GM18861 (cell line): ENCODE results near the gene NES.
A peak's percentile ranks its signal among the peaks of the same experiment; 100 is the strongest.

ENCODE experiments used
- ATAC-seq: cut with Tn5 transposase; IDR thresholded peaks from one replicate; pipeline ENCODE4 v1.9.1; 2021; ENCODE audit not compliant: unreplicated experiment

NES gene, protein sequence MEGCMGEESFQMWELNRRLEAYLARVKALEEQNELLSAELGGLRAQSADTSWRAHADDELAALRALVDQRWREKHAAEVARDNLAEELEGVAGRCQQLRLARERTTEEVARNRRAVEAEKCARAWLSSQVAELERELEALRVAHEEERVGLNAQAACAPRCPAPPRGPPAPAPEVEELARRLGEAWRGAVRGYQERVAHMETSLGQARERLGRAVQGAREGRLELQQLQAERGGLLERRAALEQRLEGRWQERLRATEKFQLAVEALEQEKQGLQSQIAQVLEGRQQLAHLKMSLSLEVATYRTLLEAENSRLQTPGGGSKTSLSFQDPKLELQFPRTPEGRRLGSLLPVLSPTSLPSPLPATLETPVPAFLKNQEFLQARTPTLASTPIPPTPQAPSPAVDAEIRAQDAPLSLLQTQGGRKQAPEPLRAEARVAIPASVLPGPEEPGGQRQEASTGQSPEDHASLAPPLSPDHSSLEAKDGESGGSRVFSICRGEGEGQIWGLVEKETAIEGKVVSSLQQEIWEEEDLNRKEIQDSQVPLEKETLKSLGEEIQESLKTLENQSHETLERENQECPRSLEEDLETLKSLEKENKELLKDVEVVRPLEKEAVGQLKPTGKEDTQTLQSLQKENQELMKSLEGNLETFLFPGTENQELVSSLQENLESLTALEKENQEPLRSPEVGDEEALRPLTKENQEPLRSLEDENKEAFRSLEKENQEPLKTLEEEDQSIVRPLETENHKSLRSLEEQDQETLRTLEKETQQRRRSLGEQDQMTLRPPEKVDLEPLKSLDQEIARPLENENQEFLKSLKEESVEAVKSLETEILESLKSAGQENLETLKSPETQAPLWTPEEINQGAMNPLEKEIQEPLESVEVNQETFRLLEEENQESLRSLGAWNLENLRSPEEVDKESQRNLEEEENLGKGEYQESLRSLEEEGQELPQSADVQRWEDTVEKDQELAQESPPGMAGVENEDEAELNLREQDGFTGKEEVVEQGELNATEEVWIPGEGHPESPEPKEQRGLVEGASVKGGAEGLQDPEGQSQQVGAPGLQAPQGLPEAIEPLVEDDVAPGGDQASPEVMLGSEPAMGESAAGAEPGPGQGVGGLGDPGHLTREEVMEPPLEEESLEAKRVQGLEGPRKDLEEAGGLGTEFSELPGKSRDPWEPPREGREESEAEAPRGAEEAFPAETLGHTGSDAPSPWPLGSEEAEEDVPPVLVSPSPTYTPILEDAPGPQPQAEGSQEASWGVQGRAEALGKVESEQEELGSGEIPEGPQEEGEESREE (N-terminal part only)

DNA sequence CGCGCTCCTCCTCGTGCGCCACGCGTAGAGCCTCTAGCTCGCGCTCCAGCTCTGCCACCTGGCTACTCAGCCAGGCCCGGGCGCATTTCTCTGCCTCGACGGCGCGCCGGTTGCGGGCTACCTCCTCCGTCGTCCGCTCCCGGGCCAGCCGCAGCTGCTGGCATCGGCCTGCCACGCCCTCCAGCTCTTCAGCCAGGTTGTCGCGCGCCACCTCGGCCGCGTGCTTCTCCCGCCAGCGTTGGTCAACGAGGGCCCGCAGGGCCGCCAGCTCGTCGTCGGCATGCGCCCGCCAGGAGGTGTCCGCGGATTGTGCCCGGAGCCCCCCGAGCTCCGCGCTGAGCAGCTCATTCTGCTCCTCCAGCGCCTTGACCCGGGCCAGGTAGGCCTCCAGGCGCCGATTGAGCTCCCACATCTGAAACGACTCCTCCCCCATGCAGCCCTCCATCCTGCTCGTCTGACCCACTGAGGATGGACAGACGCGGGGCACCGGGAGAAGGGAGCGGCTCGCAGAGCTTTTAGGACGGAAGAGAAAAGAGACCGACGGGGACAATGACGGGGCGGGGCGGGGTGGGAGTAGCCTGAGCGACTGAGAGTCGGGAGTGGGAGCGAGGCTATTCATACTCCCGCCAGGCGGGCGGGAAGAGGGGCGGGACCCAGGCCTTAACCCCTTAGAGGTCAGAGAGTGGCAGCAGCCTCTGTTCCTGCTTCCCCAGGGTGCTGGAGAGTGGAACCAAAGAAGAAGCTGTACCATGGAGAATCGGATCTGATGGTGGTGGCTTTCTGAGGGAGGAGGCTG, at the start of gene NES:
Gene NES (minus strand): TSS at position 588 of the 796 bp plus-strand sequence. CDS start 143 bp downstream, at position 445.
- no peak for ATAC-seq

DNA sequence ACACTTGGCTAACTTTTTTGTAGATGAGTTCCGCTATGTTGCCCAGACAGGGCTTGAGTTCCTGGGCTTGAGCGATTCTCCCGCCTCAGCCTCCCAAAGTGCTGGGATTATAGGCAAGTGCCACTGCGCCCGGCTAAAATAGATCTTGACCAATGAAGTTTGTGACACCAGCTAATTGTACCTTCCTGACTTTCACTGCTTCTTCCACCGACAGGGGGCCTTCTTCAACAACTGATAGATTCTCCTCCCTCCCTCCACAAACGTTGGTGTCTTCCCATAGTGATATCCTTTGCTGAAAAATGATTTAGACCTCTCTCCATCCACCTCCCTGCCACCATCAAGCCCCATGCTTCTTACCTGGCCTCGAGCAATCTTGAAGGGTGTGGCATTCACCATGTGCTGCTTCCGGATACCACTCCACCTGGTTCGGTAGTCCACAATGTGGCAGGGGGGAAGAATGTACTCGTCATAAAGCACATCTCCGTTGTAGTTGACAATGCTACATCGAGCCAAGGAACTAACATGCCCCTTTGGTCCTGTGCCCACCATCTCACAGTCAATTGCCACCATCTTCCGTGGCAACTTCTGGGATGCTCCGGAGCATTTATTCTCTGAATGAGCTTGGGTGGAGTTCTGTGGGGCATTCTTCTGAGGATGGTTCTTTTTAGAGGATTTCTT, 49.5 kb upstream of the NES start:
- no peak for ATAC-seq

DNA sequence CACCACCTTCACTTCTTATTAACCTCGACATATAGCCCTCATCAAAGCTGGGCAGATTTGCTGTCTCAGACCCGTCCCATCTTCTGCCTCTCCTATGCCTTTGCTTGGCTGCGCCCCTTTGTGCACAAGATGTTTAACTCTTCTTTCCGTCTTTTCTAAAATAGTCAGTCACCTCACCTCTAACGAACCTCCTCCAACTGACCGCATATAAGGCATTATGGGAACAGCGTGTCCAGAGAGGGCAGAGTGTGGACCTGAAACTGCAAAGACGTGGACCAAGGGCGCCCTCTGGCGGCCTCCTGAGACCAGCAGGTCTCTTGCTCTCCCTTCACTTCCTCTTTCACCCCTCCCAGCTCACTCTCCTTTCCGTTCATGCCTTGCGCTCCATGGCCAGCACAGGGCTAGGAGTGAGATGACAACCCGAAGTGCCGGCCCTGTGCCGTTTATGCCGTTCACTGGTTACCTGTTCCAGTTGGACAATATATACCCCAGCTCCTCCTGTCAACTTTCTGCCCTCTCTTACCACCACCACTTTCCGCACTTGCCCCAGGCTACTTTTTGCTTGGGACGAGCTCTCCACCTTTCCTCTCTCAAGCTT, 48.6 kb upstream of the NES start:
- peak; percentile 38 for ATAC-seq

DNA sequence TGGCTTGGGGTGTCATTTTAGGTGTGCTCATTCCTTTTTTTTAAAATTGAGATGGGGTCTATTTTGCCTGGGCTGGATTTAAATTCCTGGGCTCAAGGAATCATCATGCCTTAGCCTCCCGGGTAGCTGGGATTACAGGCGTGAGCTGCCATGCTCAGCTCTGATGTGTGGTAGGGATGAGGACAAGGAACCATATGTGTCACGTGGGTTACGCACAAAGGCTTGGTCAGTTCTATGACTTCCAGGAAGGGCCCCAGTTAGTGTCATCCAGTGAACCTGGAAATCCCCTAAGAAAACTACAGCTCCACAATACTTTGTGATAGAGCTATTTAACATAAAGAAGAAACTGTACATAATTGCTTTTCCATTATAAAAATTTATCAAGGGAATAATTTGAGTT, 44.3 kb upstream of the NES start:
- ATAC-seq = no peak

DNA sequence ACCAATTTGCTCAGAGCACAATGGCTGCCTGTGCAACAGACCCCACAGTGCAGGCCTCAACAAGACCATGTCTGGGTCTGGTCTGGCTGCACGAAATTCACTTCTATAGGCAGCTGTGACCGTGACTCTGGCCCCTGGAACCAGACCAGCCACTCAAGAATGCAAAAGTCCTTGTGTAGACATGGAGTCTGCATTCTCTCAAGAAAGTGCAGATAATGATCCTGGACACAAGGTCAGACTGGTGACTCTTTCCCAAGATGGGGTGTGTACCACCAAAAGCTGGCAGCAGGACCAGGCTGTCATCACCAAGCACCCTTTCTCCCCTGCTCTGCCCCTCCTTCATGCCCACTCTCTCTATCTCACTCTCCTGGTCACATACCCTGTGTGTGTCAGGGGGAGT, 43.9 kb upstream of the NES start:
- no peak for ATAC-seq

DNA sequence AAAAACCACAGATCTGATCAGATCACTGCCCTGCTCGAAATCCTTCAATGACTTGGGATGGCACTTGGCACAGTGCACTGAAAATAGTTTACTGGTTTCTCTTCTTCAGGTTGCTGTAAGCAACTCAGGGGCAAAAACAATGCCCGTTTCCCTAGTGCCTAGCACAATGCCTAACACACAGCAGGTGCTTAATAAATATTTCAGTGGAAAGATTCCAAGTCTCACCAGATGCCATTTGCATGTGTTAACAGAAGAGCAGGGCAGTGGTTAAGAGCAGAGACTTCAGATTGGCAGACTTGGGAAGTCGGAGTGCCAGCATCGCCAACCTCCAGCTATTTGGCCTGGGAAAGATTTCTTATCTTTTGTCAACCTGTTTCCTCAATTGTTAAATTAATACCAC, 40.1 kb upstream of the NES start:
- ATAC-seq = no peak

DNA sequence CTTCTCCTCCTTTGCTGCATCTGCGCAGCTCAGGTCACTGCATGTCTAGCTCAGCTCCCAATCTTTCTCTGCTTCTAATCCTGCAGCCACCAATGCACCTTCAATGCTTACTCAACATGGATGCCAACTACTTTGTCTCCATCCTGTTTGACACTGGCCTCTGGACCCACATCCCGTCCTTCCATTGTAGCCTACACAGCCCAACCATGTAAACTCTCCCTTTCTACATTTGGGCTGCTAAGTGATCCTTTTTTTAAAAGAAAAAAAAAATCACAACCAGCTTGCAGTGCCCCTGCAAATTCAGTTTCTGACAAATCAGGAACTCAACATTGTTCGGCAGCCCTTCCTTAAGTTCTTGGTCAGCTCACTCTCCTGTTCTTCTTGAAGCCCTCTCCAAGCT, 37.6 kb upstream of the NES start:
- ATAC-seq = no peak

DNA sequence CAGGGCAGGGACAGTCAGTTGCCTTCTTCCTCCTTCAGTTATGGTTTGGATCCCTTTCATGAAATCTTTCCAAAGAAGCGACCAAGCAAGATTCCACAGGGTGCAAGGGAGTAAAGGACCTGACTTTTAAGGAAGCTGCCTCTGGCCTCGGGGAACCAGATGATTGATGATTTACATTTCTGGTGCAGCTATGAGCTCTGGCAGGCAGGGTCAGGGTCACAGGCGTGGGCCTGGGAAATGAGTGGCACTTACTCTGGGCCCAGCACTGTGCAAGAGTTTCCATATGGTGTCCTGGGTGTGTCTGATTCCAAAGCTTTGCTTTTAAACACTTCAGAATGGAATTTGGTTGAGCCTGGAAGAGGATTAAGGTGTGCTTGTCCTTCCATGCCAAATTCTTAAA, 35.4 kb upstream of the NES start:
- no peak for ATAC-seq

DNA sequence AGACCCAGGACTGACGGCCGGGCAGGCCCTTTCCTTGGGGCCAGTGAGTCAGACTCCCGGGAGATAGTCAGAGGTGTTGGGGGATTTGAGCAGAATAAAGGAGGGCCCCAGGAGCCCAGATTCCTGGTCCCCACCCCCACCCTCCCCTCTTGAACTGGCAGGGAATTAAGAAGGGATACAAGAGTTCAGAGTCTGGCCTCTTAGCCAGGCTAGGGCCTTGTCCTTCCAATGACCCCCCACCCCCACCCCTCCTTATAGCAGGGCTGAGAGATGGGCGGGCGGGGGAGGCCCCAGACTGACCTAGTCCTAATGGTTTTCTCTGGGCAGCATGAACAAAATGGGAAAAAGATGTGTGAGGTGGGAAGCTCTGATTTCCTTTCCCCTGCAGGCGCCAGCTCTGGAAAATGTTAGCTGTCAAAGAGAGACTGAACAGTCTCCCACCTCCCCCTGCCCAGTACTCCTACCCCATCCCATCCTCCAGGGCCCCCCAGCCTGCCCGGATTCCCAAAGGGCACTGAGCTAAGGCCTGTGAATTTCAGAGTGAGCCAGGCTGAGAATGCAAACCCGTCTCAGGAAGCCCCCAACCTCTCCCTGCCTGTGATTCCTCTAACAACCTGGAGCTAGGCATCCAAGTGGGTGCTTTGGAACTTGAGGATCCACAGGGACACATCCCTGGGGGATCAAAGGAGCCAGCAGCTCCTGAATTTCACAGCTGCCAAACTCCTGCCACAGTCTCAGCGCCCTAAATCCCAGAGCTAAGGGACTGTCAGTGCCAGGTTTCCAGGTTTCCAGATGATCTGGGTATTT, 34.0 kb upstream of the NES start:
- ATAC-seq = no peak

DNA sequence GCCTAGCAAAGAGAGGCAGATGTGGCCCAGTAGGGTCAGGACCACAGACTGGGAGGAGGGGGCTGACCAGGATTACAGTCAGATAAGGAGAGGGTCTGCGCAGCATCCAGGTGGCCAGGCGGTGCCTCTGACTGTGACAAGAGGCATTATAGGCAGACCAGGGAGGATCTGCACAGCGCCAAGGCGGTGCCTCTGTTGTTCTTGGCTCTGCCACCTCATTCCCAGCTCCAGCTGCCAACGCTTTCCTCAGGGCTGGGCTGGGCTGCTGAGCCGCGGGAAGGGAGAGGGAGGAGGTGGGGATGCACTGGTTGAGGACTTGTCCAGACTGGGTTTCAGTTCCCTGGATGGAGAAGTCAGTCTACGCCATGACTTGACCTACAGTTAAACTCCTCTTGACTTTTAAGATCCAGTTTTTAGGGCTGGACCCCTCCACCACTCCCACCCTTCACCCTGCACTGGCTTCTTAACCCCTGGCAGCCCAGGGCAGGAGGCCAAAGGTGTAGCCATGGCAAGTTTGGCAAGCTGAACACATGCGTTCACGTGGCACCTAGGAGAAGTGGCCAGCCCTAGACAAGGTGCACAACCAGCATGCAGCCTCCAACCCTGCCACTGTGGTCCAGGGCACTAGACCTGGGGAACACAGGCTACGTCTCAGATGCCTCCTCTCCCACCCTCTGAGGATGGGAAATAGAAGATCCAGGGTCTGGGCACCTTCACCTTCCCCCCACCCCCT, 32.7 kb upstream of the NES start:
- ATAC-seq = no peak

DNA sequence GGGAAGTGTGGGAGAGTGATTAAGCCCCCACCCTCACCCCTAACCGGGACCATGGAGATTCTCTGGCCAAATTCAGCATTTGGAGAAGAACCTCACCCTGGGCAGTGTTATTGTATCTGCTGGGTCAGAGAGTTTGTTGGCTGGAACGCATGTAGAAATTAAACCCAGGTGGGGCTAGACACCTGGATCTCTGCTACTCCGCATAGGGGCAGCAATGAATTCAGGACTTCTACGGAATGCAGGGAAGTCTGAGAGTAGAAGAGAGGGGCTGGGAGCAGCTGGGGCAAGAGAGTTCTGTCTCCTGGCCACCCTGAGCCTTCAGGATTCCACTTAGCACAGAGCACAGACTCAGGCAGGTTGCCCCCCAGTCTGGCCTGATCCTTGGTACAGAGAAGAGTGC, 31.8 kb upstream of the NES start:
- no peak for ATAC-seq

DNA sequence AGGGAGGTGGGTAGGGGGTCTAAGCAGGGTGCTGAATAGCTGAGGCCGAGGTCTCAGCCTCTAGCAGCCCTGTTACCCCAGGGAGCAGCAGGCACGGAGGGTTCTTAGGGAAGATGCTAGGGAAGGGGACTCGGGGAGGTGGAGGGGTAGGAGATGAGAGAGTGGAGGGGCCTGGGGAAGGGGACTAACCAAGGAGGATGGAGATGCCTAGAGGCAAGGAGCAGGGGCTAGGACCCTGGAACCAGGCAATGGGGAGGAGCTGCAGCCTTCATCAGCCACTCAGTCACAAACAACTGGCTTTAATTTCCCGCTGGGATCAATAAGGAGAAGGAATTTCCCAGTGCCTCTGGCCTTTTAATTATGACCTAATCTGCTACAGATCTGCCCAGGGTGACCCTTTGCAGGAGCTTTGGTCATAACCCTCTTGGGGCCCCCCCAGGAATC, 31.0 kb upstream of the NES start:
- no peak for ATAC-seq

DNA sequence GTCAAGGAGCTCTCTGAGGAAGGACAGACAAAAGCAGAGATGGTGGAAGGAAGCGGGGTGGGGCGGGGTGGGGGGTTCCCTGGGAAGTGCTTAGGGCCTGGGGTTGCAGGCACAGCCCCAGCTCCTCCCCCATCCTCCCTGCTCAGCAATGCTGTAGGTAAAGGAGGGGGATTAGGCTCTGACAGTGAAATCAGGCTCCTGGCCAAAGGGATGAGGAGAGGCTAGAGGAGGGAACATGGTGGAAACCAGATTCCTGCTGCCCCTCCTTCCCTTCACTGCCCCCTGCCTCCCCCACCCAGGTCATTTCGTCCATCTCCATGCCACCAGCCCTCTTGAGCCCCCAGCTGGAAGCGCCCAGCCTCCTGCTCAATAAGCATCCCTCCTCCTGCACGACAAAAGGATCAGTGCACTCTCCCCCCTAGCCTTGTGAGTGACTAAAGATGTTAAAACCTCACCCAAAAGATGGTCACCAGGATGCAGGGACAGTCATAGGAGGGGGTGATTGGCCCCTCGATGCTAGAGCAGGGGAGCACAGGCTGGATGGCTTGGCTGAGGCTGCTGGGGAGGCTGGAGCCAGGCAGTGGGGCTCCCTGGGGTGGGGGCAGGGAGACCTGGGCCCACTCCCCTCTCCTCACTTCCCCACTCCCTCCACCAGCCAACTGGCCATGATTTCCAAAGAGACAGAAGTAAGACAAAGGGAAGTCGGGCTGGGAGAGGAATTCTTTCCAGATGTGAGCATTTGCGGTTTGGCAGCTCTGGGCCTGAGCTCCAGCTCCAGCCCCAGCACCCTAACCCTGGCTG, 30.4 kb upstream of the NES start:
- ATAC-seq = no peak

DNA sequence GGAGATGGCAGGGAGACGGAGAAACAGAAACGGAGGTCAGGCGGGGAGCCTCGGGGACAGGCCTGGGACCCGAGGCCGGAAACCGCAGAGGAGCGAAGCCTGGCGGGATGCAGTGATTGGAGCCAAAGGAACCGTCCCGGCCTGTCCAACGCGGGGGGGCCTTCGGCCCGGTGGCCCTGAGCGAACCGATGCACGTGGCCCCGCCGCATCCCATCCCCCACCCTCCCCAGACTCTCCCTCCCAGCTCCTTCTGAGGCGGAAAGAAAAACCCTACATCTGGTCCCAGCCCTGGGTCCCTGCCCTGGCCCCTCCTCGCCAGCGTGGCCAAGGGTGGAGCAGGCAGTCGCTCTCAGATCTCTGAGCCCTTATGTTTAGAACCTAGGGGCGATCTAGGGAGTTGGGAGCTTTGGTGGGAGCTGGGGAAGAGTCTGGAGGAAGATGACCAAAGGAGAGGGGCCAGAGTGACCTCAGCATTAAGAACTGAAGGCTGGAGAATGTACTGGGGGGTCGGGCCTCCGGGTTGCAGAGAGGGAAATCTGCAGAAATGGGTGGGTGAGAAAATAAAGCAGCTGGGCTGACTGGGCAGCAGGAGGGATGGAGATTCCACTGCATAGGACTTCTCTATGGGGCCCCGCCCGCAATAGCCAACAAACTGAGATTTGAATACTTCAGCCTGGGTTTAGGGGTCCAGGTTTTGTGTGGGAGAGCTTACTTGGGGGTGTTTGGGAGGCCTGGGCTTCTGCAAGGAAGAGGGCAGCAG, 29.6 kb upstream of the NES start:
- no peak for ATAC-seq

DNA sequence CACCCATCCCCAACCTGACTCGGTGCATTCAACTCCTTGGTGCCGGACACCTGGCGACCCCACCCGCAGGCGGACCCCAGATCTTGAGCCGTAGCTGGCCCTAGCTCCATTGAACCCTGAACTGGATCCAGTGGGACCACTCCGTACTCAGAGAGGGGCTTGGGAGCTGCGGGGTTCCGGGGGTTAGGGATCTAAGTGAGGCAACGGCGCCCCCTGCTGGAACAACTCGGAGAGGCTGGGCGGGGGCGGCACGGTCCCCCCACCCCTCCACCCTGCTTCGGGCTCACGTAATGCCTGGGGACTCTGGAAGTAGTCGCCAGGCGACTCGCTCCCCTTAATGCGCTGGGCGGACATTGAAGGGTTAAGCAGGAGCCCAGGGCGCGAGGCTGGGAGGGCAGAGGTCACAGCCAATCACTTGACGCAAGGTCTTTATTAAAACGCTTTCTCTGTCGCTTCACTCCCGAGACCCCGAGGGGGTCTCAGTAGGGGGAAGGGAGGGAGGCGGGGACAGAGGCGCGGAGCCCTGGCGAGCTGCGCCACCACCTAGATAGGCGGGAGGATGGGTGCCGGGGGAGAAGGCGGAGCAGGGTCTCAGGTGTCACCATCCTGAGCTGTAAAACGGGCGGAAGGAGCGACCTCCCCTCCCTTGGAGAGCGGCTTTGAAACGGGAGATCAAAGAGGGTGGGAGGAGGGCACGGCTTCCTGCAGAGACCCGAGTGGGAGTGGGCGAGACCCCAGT, 28.9 kb upstream of the NES start:
- no peak for ATAC-seq
